Epithelial cell of esophagus (primary cell): ENCODE results near the gene CRYBA4.

Experiments
- DNase-seq: peaks from one replicate; pipeline ENCODE4 v3.0.0; 2010; ENCODE audit warnings: low read depth
- H3K4me3 ChIP-seq: 2 replicates; pipeline ENCODE4 v1.5.1; 2011; ENCODE audit warnings: mild to moderate bottlenecking, low read length, control low read depth
- TF ChIP-seq, protein P1 (sequence below): IDR thresholded peaks from 2 replicates; pipeline ENCODE4 v1.5.1; 2011; ENCODE audit warnings: low read depth, mild to moderate bottlenecking, low read length, control low read depth, inconsistent platforms; ENCODE audit not compliant: insufficient read depth; ENCODE audit errors: missing control alignments

CRYBA4 gene

GRCh38 chr22:26615149-26615548 is 6.6 kb upstream of the CRYBA4 start:
- no peak overlapping the region for H3K4me3 ChIP-seq
- TF ChIP-seq, protein P1, sequence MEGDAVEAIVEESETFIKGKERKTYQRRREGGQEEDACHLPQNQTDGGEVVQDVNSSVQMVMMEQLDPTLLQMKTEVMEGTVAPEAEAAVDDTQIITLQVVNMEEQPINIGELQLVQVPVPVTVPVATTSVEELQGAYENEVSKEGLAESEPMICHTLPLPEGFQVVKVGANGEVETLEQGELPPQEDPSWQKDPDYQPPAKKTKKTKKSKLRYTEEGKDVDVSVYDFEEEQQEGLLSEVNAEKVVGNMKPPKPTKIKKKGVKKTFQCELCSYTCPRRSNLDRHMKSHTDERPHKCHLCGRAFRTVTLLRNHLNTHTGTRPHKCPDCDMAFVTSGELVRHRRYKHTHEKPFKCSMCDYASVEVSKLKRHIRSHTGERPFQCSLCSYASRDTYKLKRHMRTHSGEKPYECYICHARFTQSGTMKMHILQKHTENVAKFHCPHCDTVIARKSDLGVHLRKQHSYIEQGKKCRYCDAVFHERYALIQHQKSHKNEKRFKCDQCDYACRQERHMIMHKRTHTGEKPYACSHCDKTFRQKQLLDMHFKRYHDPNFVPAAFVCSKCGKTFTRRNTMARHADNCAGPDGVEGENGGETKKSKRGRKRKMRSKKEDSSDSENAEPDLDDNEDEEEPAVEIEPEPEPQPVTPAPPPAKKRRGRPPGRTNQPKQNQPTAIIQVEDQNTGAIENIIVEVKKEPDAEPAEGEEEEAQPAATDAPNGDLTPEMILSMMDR: no peak
- DNase-seq: no peak

- no peak for DNase-seq
- TF ChIP-seq, protein P1: no peak
- no peak overlapping the region for H3K4me3 ChIP-seq
Observed at GRCh38 chr22:26615830-26616435, 5.8 kb upstream of the CRYBA4 start.

- H3K4me3 ChIP-seq: no peak overlapping the region
- TF ChIP-seq, protein P1: no peak
- DNase-seq: no peak
Observed at GRCh38 chr22:26616650-26617049, 5.1 kb upstream of the CRYBA4 start.

GRCh38 chr22:26617271-26618199 is 4.2 kb upstream of the CRYBA4 start, which contains the start of gene CRYBB1:
Gene CRYBB1 (minus strand): TSS chr22:26618027. CDS start chr22:26616319, 1,708 bp downstream.
- H3K4me3 ChIP-seq: no peak within 1 kb of the TSS
- DNase-seq: no peak
- TF ChIP-seq, protein P1: no peak

DNA sequence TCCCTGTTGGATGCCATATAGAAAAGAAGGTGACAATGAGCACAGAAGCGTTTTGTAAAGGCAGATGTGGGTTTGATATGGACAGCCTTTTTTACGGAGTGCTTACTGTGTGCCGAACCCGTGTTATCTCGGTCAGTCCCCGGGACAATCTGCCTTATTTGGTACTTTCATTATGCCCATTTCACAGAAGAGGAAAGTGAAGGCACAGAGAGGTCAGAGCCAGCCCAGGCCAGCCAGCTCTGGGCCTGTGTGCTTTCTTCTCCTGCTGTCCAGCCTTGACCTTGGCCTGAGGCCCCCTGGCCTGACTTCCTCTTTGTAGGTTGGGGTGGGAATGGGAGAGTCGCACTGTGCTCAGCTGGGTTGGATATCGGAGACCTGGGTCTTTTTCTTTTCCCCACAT is 3.3 kb upstream of the CRYBA4 start:
- TF ChIP-seq, protein P1: no peak
- no peak overlapping the region for H3K4me3 ChIP-seq
- no peak for DNase-seq

DNA sequence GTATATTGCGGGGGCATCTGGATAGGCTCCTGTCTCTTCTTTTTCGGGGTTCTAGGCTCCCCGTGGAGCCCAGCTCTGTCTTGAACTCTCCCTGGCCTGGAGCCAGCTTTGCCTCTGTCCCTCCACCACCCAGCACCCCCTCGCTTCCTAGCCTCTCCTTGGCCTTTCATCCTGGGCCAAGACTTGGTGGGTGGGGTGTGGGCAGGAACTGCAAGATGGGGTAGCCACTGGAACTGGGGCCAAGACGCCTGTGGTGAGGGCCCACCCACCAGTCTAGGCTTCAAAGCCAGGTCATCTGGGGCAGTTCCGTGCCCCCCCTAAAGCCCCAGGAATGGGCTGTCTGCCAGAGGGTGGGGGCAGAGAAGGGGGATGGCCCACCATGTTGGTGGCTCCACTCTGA is 2.3 kb upstream of the CRYBA4 start:
- TF ChIP-seq, protein P1: no peak
- no peak overlapping the region for H3K4me3 ChIP-seq
- no peak for DNase-seq
